Aorta (tissue), 5 donors: ENCODE data around the gene SYT9. TPM values are rescaled to one million over a fixed set of nuclear protein-coding genes. Genes with fewer than 3 reads are reported as not detected.
"Not testable (repeated sequence)": the region's sequence is repeated elsewhere in the genome, so short reads cannot be mapped to it uniquely, and the experiment has no call there.

Source experiments
- ATAC-seq: fragments of 200-7000 bp; cut with Tn5 transposase; one replicate; pipeline ENCODE4 v1.9.1; 2022; ENCODE audit warnings: moderate library complexity; ENCODE audit not compliant: low FRiP score
- DNase-seq, 2 donors: peaks; one replicate each; pipeline ENCODE4 v3.0.0-alpha.2; 2020
- H3K27ac ChIP-seq, 2 donors: one replicate each; pipeline ENCODE4 v1.5.1; 2013; ENCODE audit warnings: low read length in 2 of 2, mild to moderate bottlenecking in 2 of 2, moderate library complexity in 2 of 2, control low read depth in 1 of 2, inconsistent platforms in 1 of 2, low read depth in 1 of 2
- H3K27me3 ChIP-seq, 2 donors: one replicate each; pipeline ENCODE4 v1.6.1; 2013; ENCODE audit warnings: control low read depth in 1 of 2, low read length in 1 of 2, mild to moderate bottlenecking in 1 of 2, moderate library complexity in 1 of 2; ENCODE audit not compliant: insufficient read depth in 2 of 2, control insufficient read depth in 1 of 2
- H3K36me3 ChIP-seq, 2 donors: one replicate each; pipeline ENCODE4 v1.6.1; 2013; ENCODE audit warnings: control low read depth in 1 of 2, low read length in 1 of 2, mild to moderate bottlenecking in 1 of 2; ENCODE audit not compliant: insufficient read depth in 2 of 2, control insufficient read depth in 1 of 2
- H3K4me1 ChIP-seq, 2 donors: one replicate each; pipeline ENCODE4 v1.6.1; 2013; ENCODE audit warnings: low read length in 2 of 2, control low read depth in 1 of 2, mild to moderate bottlenecking in 1 of 2, moderate library complexity in 1 of 2; ENCODE audit not compliant: insufficient read depth in 2 of 2, control insufficient read depth in 1 of 2
- H3K4me3 ChIP-seq, 2 donors: one replicate each; pipeline ENCODE4 v1.5.1; 2013; ENCODE audit warnings: low read length in 2 of 2, control low read depth in 1 of 2, mild to moderate bottlenecking in 1 of 2
- H3K9me3 ChIP-seq: one replicate; pipeline ENCODE4 v1.6.1; 2013; ENCODE audit warnings: mild to moderate bottlenecking, low read length; ENCODE audit not compliant: control insufficient read depth
- WGBS, 2 donors: extraction: QIAGEN DNeasy Blood & Tissue Kit; methylation state at CpG; one replicate each; pipeline ENCODE4 v1.1.7; 2013; 5-methylcytosine and 5-hydroxymethylcytosine counted together
- intact Hi-C, 2 donors: fragments of 100-400 bp; cut with DNase I; formaldehyde crosslinking; loops; one replicate each; pipeline versions ENCODE4 v1.14.2 to v1.15.0; 2022
- polyA plus RNA-seq, 2 donors: library from polyadenylated mRNA; stranded (reverse); fragments of 200-250 nt; gene quantifications; one replicate each; pipeline ENCODE4 v1.2.3, GENCODE V29; 2013
- total RNA-seq, 2 donors: library from RNA; stranded (reverse); fragmentation: NEBNext Ultra II Directional; extraction: Animal tissue kit (Norgen Biotek cat#: 25700); gene quantifications; one replicate each; pipeline ENCODE4 v1.2.1, GENCODE V29; 2021
- donor health status: healthy with polysubstance abuse.
- donor health status: Bipolar disorder and iron deficiency.
- donor health status: DM: no; HTN: no; CAD: no.
- donor health status: DM: no; HTN: no; CAD: no.
- donor health status: DM: yes; HTN: yes; CAD: no.

Gene SYT9
- total and polyA plus RNA-seq, 4 donors: 0.08 to 0.38 (median 0.22) TPM

- Histone ChIP-seq H3K27me3 (no peaks in the 10 kb centered on the region), H3K4me3 (no peak overlapping the region), H3K27ac (no peak overlapping the region), H3K9me3 (no peaks in the 10 kb centered on the region), H3K36me3 (no peaks in the 10 kb centered on the region), H3K4me1 (no peaks in the 10 kb centered on the region)
- 34 to 40% methylated on average over 3 of the region's 3 CpGs for WGBS, 2 donors
- no peak for DNase-seq
- intact Hi-C loops: no loop called here
- no peak for ATAC-seq
Measured at GRCh38 chr11:7311903-7312302, 60.2 kb downstream of the SYT9 start.

- Histone ChIP-seq H3K36me3 (no peaks in the 10 kb centered on the region), H3K27me3 (no peaks in the 10 kb centered on the region), H3K27ac (no peak overlapping the region), H3K4me1 (no peaks in the 10 kb centered on the region), H3K9me3 (no peaks in the 10 kb centered on the region), H3K4me3 (no peak overlapping the region)
- DNase-seq (no peak), ATAC-seq (no peak)
- 69 to 75% methylated on average over 4 of the region's 4 CpGs for WGBS, 2 donors
- intact Hi-C loops: no loop called here
Measured at GRCh38 chr11:7314811-7315604, 63.3 kb downstream of the SYT9 start.

- Histone ChIP-seq H3K27me3 (no peaks in the 10 kb centered on the region), H3K4me3 (no peak overlapping the region), H3K36me3 (no peaks in the 10 kb centered on the region), H3K9me3 (no peaks in the 10 kb centered on the region), H3K27ac (no peak overlapping the region), H3K4me1 (no peaks in the 10 kb centered on the region)
- 51 to 71% methylated on average over 2 of the region's 2 CpGs for WGBS, 2 donors
- ATAC-seq (no peak), DNase-seq (no peak)
- intact Hi-C loops: no loop called here
Measured at GRCh38 chr11:7319501-7319900, 67.8 kb downstream of the SYT9 start.

- Histone ChIP-seq H3K4me1 (no peaks in the 10 kb centered on the region), H3K27me3 (no peaks in the 10 kb centered on the region), H3K27ac (no peak overlapping the region), H3K36me3 (no peaks in the 10 kb centered on the region), H3K9me3 (no peaks in the 10 kb centered on the region), H3K4me3 (no peak overlapping the region)
- DNase-seq (no peak), ATAC-seq (no peak)
- intact Hi-C loops: no loop called here
Measured at GRCh38 chr11:7320306-7320705, 68.6 kb downstream of the SYT9 start.

GRCh38 chr11:7321473-7322450, 70.1 kb downstream of the SYT9 start:
- Histone ChIP-seq H3K4me3 (no peak overlapping the region), H3K27me3 (no peaks in the 10 kb centered on the region), H3K4me1 (no peaks in the 10 kb centered on the region), H3K9me3 (no peaks in the 10 kb centered on the region), H3K36me3 (no peaks in the 10 kb centered on the region), H3K27ac (no peak overlapping the region)
- ATAC-seq (no peak), DNase-seq (no peak)
- intact Hi-C loops: no loop called here
- 47 to 59% methylated on average over 7 of the region's 7 CpGs for WGBS, 2 donors

- H3K4me3 ChIP-seq: no peak overlapping the region
- ATAC-seq: no peak
- no peaks in the 10 kb centered on the region for H3K27me3 ChIP-seq
- no peaks in the 10 kb centered on the region for H3K36me3 ChIP-seq
- no peak for DNase-seq
- no peaks in the 10 kb centered on the region for H3K9me3 ChIP-seq
- 74 to 77% methylated on average over 1 of the region's 1 CpG for WGBS, 2 donors
- H3K4me1 ChIP-seq: no peaks in the 10 kb centered on the region
- intact Hi-C loops: no loop called here
- H3K27ac ChIP-seq: no peak overlapping the region
Measured at GRCh38 chr11:7332451-7332850, 80.7 kb downstream of the SYT9 start.

- intact Hi-C loops: no loop called here
- no peak overlapping the region for H3K4me3 ChIP-seq
- DNase-seq: no peak
- H3K9me3 ChIP-seq: no peaks in the 10 kb centered on the region
- no peaks in the 10 kb centered on the region for H3K36me3 ChIP-seq
- 83 to 85% methylated on average over 2 of the region's 2 CpGs for WGBS, 2 donors
- no peaks in the 10 kb centered on the region for H3K4me1 ChIP-seq
- no peak for ATAC-seq
- H3K27ac ChIP-seq: no peak overlapping the region
- H3K27me3 ChIP-seq: no peaks in the 10 kb centered on the region
Measured at GRCh38 chr11:7332962-7333361, 81.3 kb downstream of the SYT9 start.

GRCh38 chr11:7335442-7335841, 83.7 kb downstream of the SYT9 start:
- H3K9me3 ChIP-seq, H3K36me3 ChIP-seq, H3K27me3 ChIP-seq, DNase-seq, ATAC-seq, intact Hi-C loops, H3K27ac ChIP-seq, H3K4me3 ChIP-seq, H3K4me1 ChIP-seq: not testable (repeated sequence)
- 58 to 84% methylated on average over 2 of the region's 2 CpGs for WGBS, 2 donors
